Endodermal cell (in vitro differentiated cells): Measurements from ENCODE around the gene LIMS2. TPM values are rescaled to one million over a fixed set of nuclear protein-coding genes. Genes with fewer than 3 reads are reported as not detected.

Source experiments
- DNase-seq: peaks from one replicate; pipeline ENCODE4 v3.0.0-alpha.2; 2017
- H3K27ac ChIP-seq: 2 replicates; pipeline ENCODE4 v1.5.1; 2013; ENCODE audit warnings: mild to moderate bottlenecking, low read depth, low read length, moderate library complexity
- H3K27me3 ChIP-seq: 2 replicates; pipeline ENCODE4 v1.6.1; 2013; ENCODE audit warnings: mild to moderate bottlenecking, low read length, moderate library complexity; ENCODE audit not compliant: insufficient read depth, control insufficient read depth, poor library complexity, severe bottlenecking
- H3K36me3 ChIP-seq: 2 replicates; pipeline ENCODE4 v1.7.0; 2013; ENCODE audit warnings: mild to moderate bottlenecking, low read length, moderate library complexity; ENCODE audit not compliant: control insufficient read depth, insufficient read depth
- H3K4me1 ChIP-seq: one replicate; pipeline ENCODE4 v1.7.0; 2013; ENCODE audit warnings: low read length; ENCODE audit not compliant: control insufficient read depth, insufficient read depth
- H3K4me3 ChIP-seq: 2 replicates; pipeline ENCODE4 v1.5.1; 2013; ENCODE audit warnings: mild to moderate bottlenecking, low read length, moderate library complexity
- H3K9ac ChIP-seq: 2 replicates; pipeline ENCODE4 v1.6.1; 2013; ENCODE audit warnings: mild to moderate bottlenecking, low read length, moderate library complexity; ENCODE audit not compliant: poor library complexity, severe bottlenecking; ENCODE audit errors: extremely low read depth
- H3K9me3 ChIP-seq: 2 replicates; pipeline ENCODE4 v1.6.1; 2013; ENCODE audit warnings: mild to moderate bottlenecking, low read length, moderate library complexity; ENCODE audit not compliant: control insufficient read depth
- H3K27ac Mint-ChIP-seq: 2 replicates; pipeline ENCODE4 v1.8.0; 2020; ENCODE audit warnings: mixed read lengths
- H3K27me3 Mint-ChIP-seq: 2 replicates; pipeline ENCODE4 v1.8.0; 2021; ENCODE audit warnings: mild to moderate bottlenecking, mixed read lengths; ENCODE audit not compliant: insufficient read depth
- H3K36me3 Mint-ChIP-seq: 2 replicates; pipeline ENCODE4 v1.8.0; 2020; ENCODE audit warnings: low read depth, mixed read lengths
- H3K4me1 Mint-ChIP-seq: 2 replicates; pipeline ENCODE4 v1.8.0; 2020; ENCODE audit warnings: mixed read lengths
- H3K4me3 Mint-ChIP-seq: 2 replicates; pipeline ENCODE4 v1.8.0; 2020; ENCODE audit warnings: mild to moderate bottlenecking, moderate library complexity, mixed read lengths
- H3K9me3 Mint-ChIP-seq: 2 replicates; pipeline ENCODE4 v1.8.0; 2020; ENCODE audit warnings: mild to moderate bottlenecking, mixed read lengths
- CTCF ChIP-seq: fragments of 200-600 bp; sonication (generic); conservative IDR thresholded peaks from 2 replicates; pipeline ENCODE4 v1.5.0; 2021; ENCODE audit warnings: antibody characterized with exemption, mild to moderate bottlenecking
- WGBS, 2 experiments: methylation state at CpG; one replicate each; pipeline versions ENCODE4 v1.1.5 to v1.1.7; 2013; ENCODE audit warnings: missing lambda C conversion rate in 2 of 2, mixed read lengths in 1 of 2; ENCODE audit not compliant: insufficient coverage in 1 of 2, insufficient read length in 1 of 2; 5-methylcytosine and 5-hydroxymethylcytosine counted together
- total RNA-seq, 2 donors: library from RNA; stranded (reverse); fragmentation: NEBNext Ultra II Directional in 1 of 2; extraction: Animal tissue kit (Norgen Biotek cat#: 25700) in 1 of 2; gene quantifications; 2 replicates in 1 of 2; 3 replicates in 1 of 2; pipeline ENCODE4 v1.2.1, GENCODE V29; 2021

LIMS2 gene
- total RNA-seq, 2 donors from 2014 or later: 3.9 to 9.8 TPM

DNA sequence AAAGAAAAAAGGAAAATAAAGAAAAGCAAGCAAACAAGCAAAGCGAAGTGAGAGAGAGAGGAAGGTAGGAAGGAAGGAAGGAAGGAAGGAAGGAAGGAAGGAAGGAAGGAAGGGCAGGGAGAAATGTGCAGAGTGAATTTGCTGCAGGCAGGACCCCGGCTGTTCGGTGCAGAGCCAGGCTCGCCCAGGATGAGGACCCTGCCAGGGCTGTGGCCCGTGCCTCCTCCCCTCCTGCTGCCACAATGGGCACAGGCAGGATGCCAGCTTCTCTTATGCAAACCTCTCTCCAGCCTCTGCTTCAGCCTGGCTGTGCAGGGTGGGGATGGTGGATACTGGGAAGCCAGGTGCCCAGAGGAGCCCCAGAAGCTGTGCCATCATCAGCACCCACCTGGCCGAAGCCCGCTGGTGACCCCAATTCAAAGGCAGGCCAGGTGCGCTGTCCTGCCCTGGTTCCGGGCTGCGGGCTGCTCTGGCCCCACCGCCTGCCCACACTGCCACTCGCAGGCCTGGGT, 26.2 kb downstream of the LIMS2 start:
- Mint-ChIP-seq H3K27me3 (peaks cover 5% of the 10 kb centered on the region), H3K4me1 (peaks cover 3% of the 10 kb centered on the region), H3K9me3 (no peaks in the 10 kb centered on the region), H3K36me3 (no peaks in the 10 kb centered on the region), H3K27ac (no peak overlapping the region), H3K4me3 (no peak overlapping the region)
- no peaks in the 10 kb centered on the region for H3K36me3 ChIP-seq
- no peak for DNase-seq
- no peaks in the 10 kb centered on the region for H3K9me3 ChIP-seq
- 67 to 76% methylated on average over 3 to 12 of the region's 12 CpGs for WGBS, 2 experiments
- no peak for TF ChIP-seq CTCF
- no peak overlapping the region for H3K27ac ChIP-seq
- no peak overlapping the region for H3K4me3 ChIP-seq
- H3K27me3 ChIP-seq: no peaks in the 10 kb centered on the region
- no peak overlapping the region for H3K9ac ChIP-seq
- H3K4me1 ChIP-seq: no peaks in the 10 kb centered on the region

DNA sequence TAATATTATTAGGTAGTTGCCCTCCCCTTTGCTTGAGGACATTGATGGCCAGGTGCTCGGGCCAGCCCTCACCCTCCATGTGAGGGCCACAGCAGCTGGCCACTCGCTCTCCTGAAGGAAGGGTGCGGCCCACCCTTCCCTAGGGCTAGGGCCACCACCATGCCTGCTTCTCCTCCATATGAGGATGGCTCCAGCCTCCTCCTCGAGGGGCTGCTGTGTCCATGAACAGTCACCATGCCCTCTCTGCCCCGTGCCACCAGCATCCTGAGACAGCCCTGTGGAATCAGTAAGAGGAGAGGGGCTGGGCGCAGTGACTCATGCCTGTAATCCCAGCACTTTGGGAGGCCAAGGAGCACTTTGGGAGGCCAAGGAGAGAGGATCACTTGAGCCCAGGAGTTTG, 27.0 kb downstream of the LIMS2 start:
- Histone ChIP-seq H3K27me3 (no peaks in the 10 kb centered on the region), H3K4me1 (no peaks in the 10 kb centered on the region), H3K36me3 (no peaks in the 10 kb centered on the region), H3K9me3 (no peaks in the 10 kb centered on the region), H3K9ac (no peak overlapping the region), H3K4me3 (no peak overlapping the region), H3K27ac (no peak overlapping the region)
- TF ChIP-seq CTCF: no peak
- H3K9me3 Mint-ChIP-seq: no peaks in the 10 kb centered on the region
- DNase-seq: no peak
- H3K27ac Mint-ChIP-seq: no peak overlapping the region
- no peaks in the 10 kb centered on the region for H3K36me3 Mint-ChIP-seq
- H3K4me1 Mint-ChIP-seq: peaks cover 3% of the 10 kb centered on the region
- WGBS, 2 experiments: 92 to 94% methylated on average over 6 of the region's 6 CpGs
- H3K4me3 Mint-ChIP-seq: no peak overlapping the region
- peaks cover 5% of the 10 kb centered on the region for H3K27me3 Mint-ChIP-seq

DNA sequence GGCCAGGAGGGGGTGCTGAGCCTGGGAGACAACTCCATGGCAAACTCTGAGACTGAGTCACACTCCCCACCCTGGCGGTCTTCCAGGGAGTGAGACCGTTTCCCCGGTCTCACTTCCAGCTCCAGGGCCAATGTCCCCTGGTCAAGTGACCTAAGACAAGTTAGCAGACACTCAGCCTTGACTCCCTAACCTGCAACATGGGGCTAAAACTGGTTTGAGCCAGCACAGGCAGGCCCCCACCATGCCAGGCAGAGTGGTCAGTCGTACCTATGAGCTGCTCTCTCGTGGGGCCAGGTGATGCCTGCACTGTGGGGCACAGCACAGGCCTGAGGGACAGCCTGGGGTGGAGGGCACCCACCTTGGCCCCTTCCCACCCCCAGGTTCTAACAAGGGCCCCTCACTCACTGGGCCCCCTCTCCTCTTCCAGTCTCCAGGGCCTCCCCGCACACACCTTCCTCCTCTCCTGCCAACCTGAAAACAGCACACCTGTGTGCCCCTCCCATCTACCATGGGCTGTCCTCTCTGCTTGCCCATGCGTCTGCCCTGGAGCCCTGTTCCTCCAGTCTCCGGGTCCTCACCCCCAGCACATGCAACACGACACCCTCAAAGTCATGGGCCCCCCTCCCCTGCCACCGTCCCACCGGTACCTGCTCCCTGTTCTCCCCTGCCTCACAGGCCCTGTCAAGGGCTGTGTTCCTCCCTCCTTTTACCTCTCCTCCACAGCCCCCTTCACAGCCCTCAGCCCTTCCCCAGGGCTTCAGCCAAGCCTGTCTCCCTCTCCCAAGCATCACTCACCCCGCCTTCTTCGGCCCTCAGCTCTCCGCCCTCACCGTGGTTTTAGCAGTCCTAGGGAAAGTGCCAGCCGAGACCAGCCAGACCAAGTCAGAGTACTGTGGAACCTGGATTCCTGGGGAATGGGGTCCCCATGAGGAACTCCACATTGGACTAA, 27.8 kb downstream of the LIMS2 start:
- 83 to 90% methylated on average over 9 to 16 of the region's 16 CpGs for WGBS, 2 experiments
- no peaks in the 10 kb centered on the region for H3K9me3 ChIP-seq
- no peaks in the 10 kb centered on the region for H3K4me1 ChIP-seq
- Mint-ChIP-seq H3K4me3 (no peak overlapping the region), H3K4me1 (peaks cover 3% of the 10 kb centered on the region), H3K9me3 (no peaks in the 10 kb centered on the region), H3K36me3 (no peaks in the 10 kb centered on the region), H3K27me3 (peaks cover 2% of the 10 kb centered on the region), H3K27ac (no peak overlapping the region)
- no peaks in the 10 kb centered on the region for H3K27me3 ChIP-seq
- no peak overlapping the region for H3K4me3 ChIP-seq
- no peak overlapping the region for H3K9ac ChIP-seq
- no peak for DNase-seq
- TF ChIP-seq CTCF: no peak
- no peaks in the 10 kb centered on the region for H3K36me3 ChIP-seq
- H3K27ac ChIP-seq: no peak overlapping the region
